K562 (cell line): Measurements from ENCODE around the gene C2CD4B.

Source experiments
- ARID3A ChIP-seq: IDR thresholded peaks from 2 replicates; pipeline ENCODE4 v1.6.1; 2012; ENCODE audit warnings: low read depth, low read length, improper control_type of control experiment, borderline replicate concordance
- ESRRB ChIP-seq: fragments of 250-450 bp; sonication (Bioruptor Pico); IDR thresholded peaks from 2 replicates; pipeline ENCODE4 v1.5.0; 2020; ENCODE audit warnings: mild to moderate bottlenecking, moderate library complexity, borderline replicate concordance
- EZH2 ChIP-seq: IDR thresholded peaks from 2 replicates; pipeline ENCODE4 v1.6.1; 2012; ENCODE audit warnings: low read depth, mild to moderate bottlenecking, inconsistent platforms, low read length, borderline replicate concordance
- FOXP4 ChIP-seq: sonication (generic); formaldehyde crosslinking; IDR thresholded peaks from 2 replicates; pipeline ENCODE4 v1.8.0; 2022; ENCODE audit warnings: mild to moderate bottlenecking, missing genetic modification reagents, borderline replicate concordance
- PML ChIP-seq: IDR thresholded peaks from 2 replicates; pipeline ENCODE4 v1.6.1; 2012; ENCODE audit warnings: low read length, inconsistent platforms
- POLR2AphosphoS5 ChIP-seq: IDR thresholded peaks from 2 replicates; pipeline ENCODE4 v1.6.1; 2011; ENCODE audit warnings: mild to moderate bottlenecking, low read depth, low read length, moderate library complexity; ENCODE audit not compliant: control insufficient read depth, insufficient read depth
- RAD21 ChIP-seq, 2 experiments: fragments of 250-450 bp in 1 of 2; fragments of 450-650 bp in 1 of 2; sonication (Bioruptor Pico) in 1 of 2; formaldehyde crosslinking in 1 of 2; IDR thresholded peaks in 1 of 2; conservative IDR thresholded peaks in 1 of 2; 2 replicates each; pipeline versions ENCODE4 v1.4.0 to v1.8.0; 2020 to 2022; ENCODE audit warnings: mild to moderate bottlenecking in 2 of 2, moderate library complexity in 1 of 2
- RBM22 ChIP-seq: fragments of 200-400 bp; formaldehyde crosslinking; IDR thresholded peaks from 2 replicates; pipeline ENCODE4 v1.6.1; 2018; ENCODE audit warnings: low read length, low read depth; ENCODE audit not compliant: poor library complexity, severe bottlenecking
- SMARCC2 ChIP-seq: fragments of 450-650 bp; IDR thresholded peaks from 2 replicates; pipeline ENCODE4 v1.6.1; 2017; ENCODE audit warnings: antibody characterized with exemption, moderate library complexity, mild to moderate bottlenecking, low read depth
- THRA ChIP-seq: fragments of 450-650 bp; IDR thresholded peaks from 2 replicates; pipeline ENCODE4 v1.6.1; 2017; ENCODE audit warnings: mild to moderate bottlenecking, moderate library complexity
- ZNF212 ChIP-seq: fragments of 450-650 bp; formaldehyde crosslinking; IDR thresholded peaks from 2 replicates; pipeline ENCODE4 v1.4.0; 2020; ENCODE audit warnings: mild to moderate bottlenecking
- ZNF263 ChIP-seq: sonication (generic); formaldehyde crosslinking; IDR thresholded peaks from 2 replicates; pipeline ENCODE4 v1.8.0; 2022; ENCODE audit warnings: mild to moderate bottlenecking, missing genetic modification reagents, borderline replicate concordance

- no peak for TF ChIP-seq ESRRB
- TF ChIP-seq FOXP4 (CRISPR knock-in tag), result no peak
- TF ChIP-seq POLR2AphosphoS5, result no peak
- no peak for TF ChIP-seq RAD21 (CRISPR knock-in tag; conservative IDR thresholded peaks at IDR 0.05 in 1 of 2, IDR thresholded peaks at IDR 0.05 in 1 of 2)
- no peak for TF ChIP-seq THRA
- TF ChIP-seq SMARCC2, result no peak
- no peak for TF ChIP-seq EZH2
- TF ChIP-seq PML, result no peak
- no peak for TF ChIP-seq ZNF263 (CRISPR knock-in tag)
- TF ChIP-seq ARID3A, result no peak
- no peak for TF ChIP-seq ZNF212 (CRISPR knock-in tag)
- no peak for TF ChIP-seq RBM22
Observed at GRCh38 chr15:62187425-62187824, 22.3 kb upstream of the C2CD4B start.
